Transverse colon (tissue), 4 donors: ENCODE measurements around the gene TAS1R1. TPM values are rescaled to one million over a fixed set of nuclear protein-coding genes. Genes with fewer than 3 reads are reported as not detected.

Experiments
- DNase-seq: peaks from one replicate; pipeline ENCODE4 v3.0.0-alpha.2; 2019
- H3K27ac ChIP-seq, 4 donors: fragments of 200-600 bp; sonication (generic); 2 replicates each; pipeline ENCODE4 v1.5.1; 2016 to 2018; ENCODE audit warnings: inconsistent platforms in 4 of 4
- H3K27me3 ChIP-seq: fragments of 200-600 bp; sonication (generic); 2 replicates; pipeline ENCODE4 v1.5.1; 2017; ENCODE audit warnings: inconsistent platforms
- H3K36me3 ChIP-seq, 4 donors: fragments of 200-600 bp; sonication (generic); 2 replicates each; pipeline ENCODE4 v1.5.1; 2017 to 2019; ENCODE audit warnings: inconsistent platforms in 4 of 4
- H3K4me1 ChIP-seq, 4 donors: fragments of 200-600 bp; sonication (generic); 2 replicates each; pipeline ENCODE4 v1.5.1; 2017 to 2020; ENCODE audit warnings: inconsistent platforms in 4 of 4
- H3K4me3 ChIP-seq, 4 donors: fragments of 200-600 bp; sonication (generic); 1 replicate in 1 of 4; 2 replicates in 3 of 4; pipeline versions ENCODE4 v1.5.1 to v1.6.1; 2017 to 2019; ENCODE audit warnings: inconsistent platforms in 4 of 4
- H3K9me3 ChIP-seq, 2 donors: fragments of 200-600 bp; sonication (generic); 2 replicates each; pipeline ENCODE4 v1.5.1; 2017 to 2019; ENCODE audit warnings: inconsistent platforms in 2 of 2
- CTCF ChIP-seq, 5 experiments: fragments of 200-600 bp in 3 of 5; fragments of 450-650 bp in 2 of 5; sonication (generic) in 3 of 5; IDR thresholded peaks; 1 replicate in 2 of 5; 2 replicates in 3 of 5; pipeline ENCODE4 v1.5.1; 2016 to 2017; ENCODE audit warnings: antibody characterized with exemption in 5 of 5, inconsistent platforms in 3 of 5, mild to moderate bottlenecking in 2 of 5, moderate library complexity in 1 of 5
- EP300 ChIP-seq: sonication (generic); formaldehyde crosslinking; IDR thresholded peaks from one replicate; pipeline ENCODE4 v1.6.1; 2017; ENCODE audit warnings: antibody characterized with exemption, low read depth
- POLR2A ChIP-seq: fragments of 450-650 bp; IDR thresholded peaks from one replicate; pipeline ENCODE4 v1.6.1; 2016; ENCODE audit warnings: antibody characterized with exemption, mild to moderate bottlenecking, moderate library complexity
- POLR2AphosphoS5 ChIP-seq, 3 donors: sonication (generic); formaldehyde crosslinking; IDR thresholded peaks; one replicate each; pipeline ENCODE4 v1.6.1; 2016; ENCODE audit warnings: antibody characterized with exemption in 3 of 3
- WGBS, 2 donors: methylation state at CpG; one replicate each; pipeline ENCODE4 v1.1.5; 2018; ENCODE audit warnings: low coverage in 1 of 2; 5-methylcytosine and 5-hydroxymethylcytosine counted together
- in situ Hi-C, 4 donors: fragments of 200-750 bp; cut with MboI; loops; one replicate each; pipeline versions ENCODE4 v1.15.0 to v1.15.1; 2017; ENCODE audit warnings: low sequenced_read_pairs in 3 of 4, low pct_ligation_motif_present in 1 of 4, low pct_unique_long_range_greater_than_20kb in 1 of 4
- intact Hi-C: fragments of 100-400 bp; cut with DNase I; formaldehyde crosslinking; loops from one replicate; pipeline ENCODE4 v1.15.1; 2023; ENCODE audit warnings: low total_unique reads
- total RNA-seq, 4 donors: library from RNA; depleted of rRNA; stranded (reverse); fragments of >200 nt; gene quantifications; one replicate each; pipeline ENCODE4 v1.1.0, GENCODE V29; 2016

The TAS1R1 gene
- total RNA-seq, 4 donors from 2014 or later: 0.48 TPM; not detected in 3

DNA sequence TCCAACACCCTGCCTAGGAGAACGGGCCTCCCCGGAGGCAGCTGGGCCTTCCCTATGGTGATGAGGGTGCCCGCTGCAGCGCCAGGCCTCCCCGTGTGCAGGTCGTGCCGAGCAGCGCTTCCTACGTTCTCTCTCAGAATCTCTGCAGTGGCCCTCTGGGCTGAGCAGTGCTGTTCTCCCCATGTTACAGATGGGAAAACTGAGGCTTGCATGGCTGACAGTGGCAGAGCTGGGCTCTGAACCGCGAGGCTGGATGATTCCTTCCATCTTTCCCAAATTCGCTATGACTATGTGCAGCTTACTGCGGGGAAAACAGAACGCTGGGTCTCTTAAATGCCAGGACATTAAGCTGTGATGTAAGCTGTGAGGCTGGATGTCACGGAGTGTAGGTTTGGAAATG lies 38.7 kb downstream of the TAS1R1 start:
- Histone ChIP-seq H3K9me3 (no peaks in the 10 kb centered on the region), H3K27me3 (no peaks in the 10 kb centered on the region), H3K36me3 (peaks cover 0 to 49% (median 18%) of the 10 kb centered on the region in 4 donors), H3K27ac (no peak overlapping the region), H3K4me3 (no peak overlapping the region), H3K4me1 (peaks cover 10 to 43% (median 32%) of the 10 kb centered on the region in 4 donors)
- intact Hi-C loops (no loop called here), in situ Hi-C loops (no loop called here)
- DNase-seq: no peak
- whole genome bisulfite sequencing, 2 donors: 83 to 94% methylated on average over 1 to 15 of the region's 15 CpGs
- TF ChIP-seq CTCF (IDR thresholded peaks at IDR 0.05) (no peak), POLR2A (no peak), EP300 (no peak), POLR2AphosphoS5 (IDR thresholded peaks at IDR 0.05) (no peak)

DNA sequence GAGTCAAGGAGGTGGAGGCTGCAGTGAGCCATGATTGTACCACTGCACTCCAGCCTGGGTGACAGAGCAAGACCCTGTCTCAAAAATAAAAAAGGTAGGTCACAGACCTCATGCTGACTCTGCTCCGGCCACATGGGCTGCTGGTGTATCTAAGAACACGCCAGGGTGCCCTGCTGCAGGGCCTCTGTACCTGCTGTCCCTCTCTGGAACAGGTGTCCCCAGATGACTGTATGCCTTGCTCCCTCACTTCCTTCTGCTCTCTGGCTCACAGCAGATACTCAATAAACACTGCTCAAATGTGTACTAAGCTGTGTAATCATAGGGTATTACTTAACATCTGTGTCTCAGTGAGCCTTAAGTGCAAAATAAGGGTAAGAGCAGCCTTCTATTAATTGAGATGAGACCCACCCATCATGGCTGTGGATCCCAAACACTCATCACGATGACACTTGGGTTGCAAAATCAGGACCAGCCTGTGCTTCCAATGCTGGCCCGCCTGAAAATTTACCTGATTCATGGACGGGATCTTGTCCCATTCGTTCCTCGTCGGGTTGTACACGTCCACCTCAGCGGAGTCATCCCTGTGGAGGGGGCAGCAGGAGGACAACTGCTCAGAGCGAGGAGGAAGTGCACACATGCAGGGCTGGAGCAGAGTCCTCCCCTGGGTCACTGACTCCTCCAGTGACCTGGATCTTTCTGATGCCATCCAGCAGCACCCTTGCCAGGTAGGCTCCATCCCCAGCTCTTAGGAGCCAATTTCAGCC lies 40.1 kb downstream of the TAS1R1 start:
- in situ Hi-C loops (no loop called here), intact Hi-C loops (no loop called here)
- no peaks in the 10 kb centered on the region for H3K27me3 ChIP-seq
- DNase-seq: no peak
- 92 to 93% methylated on average over 5 to 11 of the region's 11 CpGs for WGBS, 2 donors
- H3K4me1 ChIP-seq: peaks cover 19 to 52% (median 44%) of the 10 kb centered on the region in 4 donors
- TF ChIP-seq POLR2AphosphoS5 (IDR thresholded peaks at IDR 0.05) (no peak), EP300 (no peak), POLR2A (no peak), CTCF (IDR thresholded peaks at IDR 0.05) (no peak)
- peaks cover 0 to 37% (median 15%) of the 10 kb centered on the region in 4 donors for H3K36me3 ChIP-seq
- H3K9me3 ChIP-seq: no peaks in the 10 kb centered on the region
- no peak overlapping the region for H3K27ac ChIP-seq
- H3K4me3 ChIP-seq: no peak overlapping the region

DNA sequence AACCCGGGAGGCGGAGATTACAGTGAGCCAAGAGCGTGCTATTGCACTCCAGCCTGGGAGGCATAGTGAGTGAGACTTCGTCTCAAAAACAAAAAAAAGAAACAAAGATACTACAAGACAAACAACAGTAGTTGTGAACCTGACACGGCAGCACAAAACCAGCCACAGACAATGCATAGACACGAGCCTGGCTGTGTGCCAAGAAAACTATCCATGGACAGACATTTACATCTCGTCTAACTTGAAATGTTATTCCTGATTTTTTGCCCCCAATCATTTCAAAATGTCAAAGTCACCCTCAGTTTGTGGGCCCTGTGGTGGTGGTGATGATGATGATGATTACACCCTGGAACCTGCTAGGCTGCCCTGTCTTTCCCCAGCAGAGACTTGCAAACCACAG lies 41.2 kb downstream of the TAS1R1 start:
- intact Hi-C loops (no loop called here), in situ Hi-C loops (no loop called here)
- TF ChIP-seq EP300: no peak
- no peak for TF ChIP-seq POLR2A
- no peak for TF ChIP-seq POLR2AphosphoS5 (IDR thresholded peaks at IDR 0.05)
- TF ChIP-seq CTCF (IDR thresholded peaks at IDR 0.05): no peak
- no peak overlapping the region for H3K27ac ChIP-seq
- peak overlapping the region in 1 of 4 donors; percentile 1 for H3K4me3 ChIP-seq
- 42 to 70% methylated on average over 2 to 7 of the region's 7 CpGs for WGBS, 2 donors
- H3K36me3 ChIP-seq: peaks cover 0 to 37% (median 15%) of the 10 kb centered on the region in 4 donors
- peaks cover 19 to 56% (median 49%) of the 10 kb centered on the region in 4 donors for H3K4me1 ChIP-seq
- DNase-seq: no peak
- no peaks in the 10 kb centered on the region for H3K27me3 ChIP-seq
- H3K9me3 ChIP-seq: no peaks in the 10 kb centered on the region

DNA sequence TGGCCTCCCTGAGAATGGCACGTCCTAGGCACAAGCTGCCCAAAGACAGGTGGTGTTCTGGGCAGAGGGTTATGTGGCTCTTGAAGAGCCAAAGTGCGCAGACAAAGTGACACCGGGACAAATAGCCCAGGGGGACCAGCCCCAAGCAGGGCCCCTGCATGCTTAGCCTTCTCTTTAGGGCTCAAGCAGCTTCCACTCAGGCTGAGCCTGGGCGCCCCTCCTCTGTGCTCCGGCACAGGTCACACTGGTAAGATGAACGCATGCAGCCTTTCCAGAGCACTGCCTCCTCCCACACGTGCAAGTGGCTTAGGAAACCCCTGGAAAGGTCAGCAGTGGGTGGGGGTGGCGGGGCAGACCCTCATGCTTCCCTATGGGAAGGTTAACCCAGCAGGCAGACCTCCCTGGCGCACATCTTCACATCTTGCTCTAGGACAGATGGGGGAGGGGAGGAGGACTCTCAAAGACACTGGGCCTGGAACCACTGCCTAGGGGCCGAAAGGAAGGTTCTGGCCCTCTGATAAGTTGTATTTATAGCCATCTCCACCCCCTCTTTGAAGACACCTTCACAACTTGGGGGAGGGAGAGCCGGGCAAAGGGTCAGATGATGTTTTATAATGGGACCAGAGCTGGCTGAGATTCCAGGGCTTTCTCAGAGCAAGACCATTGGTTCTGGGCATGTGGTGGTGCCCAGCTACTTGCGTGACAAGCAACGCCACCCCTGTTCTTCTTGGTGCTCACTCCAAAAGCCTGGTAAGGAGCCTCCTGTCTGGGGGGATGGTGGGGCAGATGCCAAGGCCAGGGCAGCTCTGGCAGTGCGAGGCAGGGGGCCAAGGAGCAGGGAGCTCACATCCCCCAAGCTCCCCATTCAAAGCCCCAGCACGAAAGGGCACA lies 42.0 kb downstream of the TAS1R1 start:
- Histone ChIP-seq H3K9me3 (no peaks in the 10 kb centered on the region), H3K4me3 (peak overlapping the region in 1 of 4 donors; percentile 1), H3K36me3 (peaks cover 0 to 37% (median 15%) of the 10 kb centered on the region in 4 donors), H3K4me1 (peaks cover 19 to 56% (median 49%) of the 10 kb centered on the region in 4 donors), H3K27me3 (no peaks in the 10 kb centered on the region), H3K27ac (no peak overlapping the region)
- in situ Hi-C loops (no loop called here), intact Hi-C loops (no loop called here)
- DNase-seq: no peak
- TF ChIP-seq POLR2AphosphoS5 (IDR thresholded peaks at IDR 0.05) (no peak), EP300 (no peak), POLR2A (no peak), CTCF (IDR thresholded peaks at IDR 0.05) (no peak)
- WGBS, 2 donors: 80 to 88% methylated on average over 2 to 15 of the region's 15 CpGs
